ENCODE data around the gene RSPO4. TPM values are rescaled to one million over a fixed set of nuclear protein-coding genes. Genes with fewer than 3 reads are reported as not detected.

Gene RSPO4
- total RNA-seq, 4 donors from 2014 or later, result 0.06 to 2.5 (median 0.52) TPM

- WGBS, result 30% methylated on average over 16 of the region's 18 CpGs
- intact Hi-C loops (cut with DNase I), result no loop called here
- Histone ChIP-seq H3K4me3 (no peak within 1 kb of the TSS), H3K9me3 (no peaks in the 10 kb centered on the region), H3K4me1 (peaks cover 0 to 5% (median under 1%) of the 10 kb centered on the region in 4 donors), H3K36me3 (no peaks in the 10 kb centered on the region), H3K27ac (replicated peaks in 1 of 4) (no peak within 1 kb of the TSS), H3K27me3 (peaks cover 0 to 60% (median 3%) of the 10 kb centered on the region in 4 donors)
- no peak for TF ChIP-seq POLR2A (IDR thresholded peaks at IDR 0.05; ENCODE audit: low read depth)
- no peak for TF ChIP-seq CTCF (IDR thresholded peaks at IDR 0.05)
- TF ChIP-seq EP300 (IDR thresholded peaks at IDR 0.05), result no peak
- TF ChIP-seq POLR2AphosphoS5 (IDR thresholded peaks at IDR 0.05), result no peak
- no peak for DNase-seq (ENCODE audit: extremely low spot score)
These were observed 85.8 kb downstream of the RSPO4 start, which contains the start of gene ANGPT4 for GRCh38 chr20:916125-916799. TSS of gene ANGPT4 (minus strand) at chr20:916334. CDS start at chr20:916214, 120 bp downstream.

GRCh38 chr20:914727-915498 lies 87.2 kb downstream of the RSPO4 start:
- intact Hi-C loops (cut with DNase I), result no loop called here
- Histone ChIP-seq H3K36me3 (no peaks in the 10 kb centered on the region), H3K9me3 (no peaks in the 10 kb centered on the region), H3K4me3 (no peak overlapping the region), H3K27ac (replicated peaks in 1 of 4) (no peak overlapping the region), H3K27me3 (peaks cover 0 to 67% (median 3%) of the 10 kb centered on the region in 4 donors), H3K4me1 (peaks cover 0 to 9% (median 2%) of the 10 kb centered on the region in 4 donors)
- no peak for DNase-seq (ENCODE audit: extremely low spot score)
- no peak for TF ChIP-seq CTCF (IDR thresholded peaks at IDR 0.05)
- no peak for TF ChIP-seq POLR2A (IDR thresholded peaks at IDR 0.05; ENCODE audit: low read depth)
- no peak for TF ChIP-seq POLR2AphosphoS5 (IDR thresholded peaks at IDR 0.05)
- TF ChIP-seq EP300 (IDR thresholded peaks at IDR 0.05), result no peak
- 65% methylated on average over 15 of the region's 15 CpGs for WGBS

- TF ChIP-seq POLR2AphosphoS5 (IDR thresholded peaks at IDR 0.05), result no peak
- TF ChIP-seq POLR2A (IDR thresholded peaks at IDR 0.05; ENCODE audit: low read depth), result no peak
- TF ChIP-seq EP300 (IDR thresholded peaks at IDR 0.05), result no peak
- no peak for TF ChIP-seq CTCF (IDR thresholded peaks at IDR 0.05)
- H3K27me3 ChIP-seq, result peaks cover 0 to 67% (median 3%) of the 10 kb centered on the region in 4 donors
- DNase-seq (ENCODE audit: extremely low spot score), result no peak
- intact Hi-C loops (cut with DNase I), result no loop called here
- H3K27ac ChIP-seq (replicated peaks in 1 of 4), result no peak overlapping the region
- peaks cover 0 to 9% (median 2%) of the 10 kb centered on the region in 4 donors for H3K4me1 ChIP-seq
- WGBS, result 85% methylated on average over 2 of the region's 5 CpGs
- H3K9me3 ChIP-seq, result no peaks in the 10 kb centered on the region
- no peaks in the 10 kb centered on the region for H3K36me3 ChIP-seq
- no peak overlapping the region for H3K4me3 ChIP-seq
These were observed 88.7 kb downstream of the RSPO4 start for GRCh38 chr20:913306-913849.

GRCh38 chr20:911882-912600 lies 90.1 kb downstream of the RSPO4 start:
- intact Hi-C loops (cut with DNase I), result no loop called here
- WGBS, result 53% methylated on average over 3 of the region's 5 CpGs
- Histone ChIP-seq H3K36me3 (no peaks in the 10 kb centered on the region), H3K4me3 (no peak overlapping the region), H3K27ac (replicated peaks in 1 of 4) (no peak overlapping the region), H3K9me3 (no peaks in the 10 kb centered on the region), H3K4me1 (peaks cover 0 to 9% (median 2%) of the 10 kb centered on the region in 4 donors), H3K27me3 (peaks cover 0 to 61% (median 3%) of the 10 kb centered on the region in 4 donors)
- no peak for TF ChIP-seq EP300 (IDR thresholded peaks at IDR 0.05)
- TF ChIP-seq CTCF (IDR thresholded peaks at IDR 0.05), result no peak
- no peak for TF ChIP-seq POLR2AphosphoS5 (IDR thresholded peaks at IDR 0.05)
- TF ChIP-seq POLR2A (IDR thresholded peaks at IDR 0.05; ENCODE audit: low read depth), result no peak
- DNase-seq (ENCODE audit: extremely low spot score), result no peak
